GM21529 (cell line): ENCODE data around the gene PNPLA7.

ENCODE experiments used
- ATAC-seq: cut with Tn5 transposase; IDR thresholded peaks from one replicate; pipeline ENCODE4 v1.9.1; 2021; ENCODE audit not compliant: unreplicated experiment

PNPLA7 gene

DNA sequence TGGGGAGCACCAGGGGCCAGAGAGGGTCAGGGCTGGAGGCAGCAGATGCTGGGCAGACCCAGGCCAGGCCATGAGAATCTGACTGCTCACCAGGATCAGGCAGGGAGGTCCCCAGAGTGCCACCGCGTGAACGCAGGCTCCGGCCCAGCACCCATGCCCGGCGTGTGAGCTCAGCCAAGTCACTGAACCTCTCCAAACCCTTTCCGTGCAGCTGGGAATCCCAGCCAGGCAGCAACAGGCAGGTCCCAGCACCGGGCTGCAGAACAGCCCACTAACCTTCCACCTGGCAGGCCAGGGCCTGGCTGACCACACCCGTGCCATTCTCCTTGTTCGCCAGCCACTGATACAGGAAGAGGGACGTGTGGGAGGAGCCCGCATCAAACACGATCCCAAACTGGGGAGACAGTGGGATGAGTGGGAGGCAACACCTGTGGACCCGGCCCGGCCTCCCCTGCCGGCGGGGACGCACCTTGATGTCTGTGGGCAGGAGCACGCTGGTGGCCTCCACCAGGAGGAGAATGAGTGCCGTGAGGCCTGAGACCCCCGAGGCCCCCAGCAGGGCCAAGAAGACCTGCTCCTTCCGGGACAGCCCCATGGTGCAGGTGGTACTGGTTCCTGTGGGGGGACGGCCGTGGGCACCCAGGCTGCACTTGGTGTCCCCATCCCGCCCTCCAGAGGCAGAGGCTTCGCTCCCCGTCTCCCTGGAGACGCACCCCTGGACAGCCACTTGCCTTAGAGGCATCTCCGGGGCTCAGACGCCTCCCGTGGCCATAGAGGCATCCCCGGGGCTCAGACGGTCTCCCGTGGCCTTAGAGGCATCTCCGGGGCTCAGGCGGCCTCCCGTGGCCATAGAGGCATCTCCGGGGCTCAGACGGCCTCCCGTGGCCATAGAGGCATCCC, 112.3 kb downstream of the PNPLA7 start:
- no peak for ATAC-seq

DNA sequence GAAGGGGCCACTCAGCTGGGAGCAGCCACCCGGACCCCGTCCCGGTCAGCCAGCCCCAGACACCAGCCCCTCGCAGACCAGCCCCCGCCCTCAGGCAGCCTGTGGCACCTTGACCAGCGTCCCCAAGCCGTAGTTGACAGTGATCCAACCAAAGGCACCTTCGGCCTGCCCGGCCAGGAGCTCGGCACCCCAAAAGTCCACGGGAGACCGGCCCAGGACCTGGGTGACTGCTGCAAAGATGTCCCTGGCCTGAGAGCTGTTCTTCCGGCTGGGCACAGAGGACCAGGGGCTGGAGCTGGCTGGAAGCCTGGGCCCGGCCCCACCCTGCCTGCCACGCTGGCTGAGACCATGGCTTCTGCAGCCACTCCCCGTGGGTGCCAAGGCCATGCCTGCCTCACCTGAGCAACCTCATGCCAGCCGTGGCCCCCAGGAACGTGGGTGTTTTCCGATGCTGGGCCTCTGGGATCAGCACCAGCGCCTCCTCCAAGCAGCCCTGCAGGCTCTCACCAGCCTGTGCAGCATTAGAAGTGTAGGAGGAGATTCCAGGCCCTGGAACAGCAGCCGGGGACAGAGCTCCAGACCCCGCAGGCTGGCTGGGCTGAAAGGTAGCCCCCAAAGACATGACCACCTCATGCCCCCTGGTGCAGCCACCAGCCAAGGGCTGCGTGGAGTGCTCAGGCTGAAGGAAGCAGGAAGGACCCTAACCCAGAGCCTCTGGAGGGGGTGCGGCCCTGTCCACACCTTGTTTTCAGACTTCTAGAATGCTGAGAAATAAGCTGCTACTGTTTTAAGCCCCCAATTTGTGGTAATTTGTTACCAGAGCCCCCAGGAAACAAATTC, 113.2 kb downstream of the PNPLA7 start:
- no peak for ATAC-seq

GRCh38 chr9:137435980-137436760, 114.0 kb downstream of the PNPLA7 start:
- no peak for ATAC-seq

DNA sequence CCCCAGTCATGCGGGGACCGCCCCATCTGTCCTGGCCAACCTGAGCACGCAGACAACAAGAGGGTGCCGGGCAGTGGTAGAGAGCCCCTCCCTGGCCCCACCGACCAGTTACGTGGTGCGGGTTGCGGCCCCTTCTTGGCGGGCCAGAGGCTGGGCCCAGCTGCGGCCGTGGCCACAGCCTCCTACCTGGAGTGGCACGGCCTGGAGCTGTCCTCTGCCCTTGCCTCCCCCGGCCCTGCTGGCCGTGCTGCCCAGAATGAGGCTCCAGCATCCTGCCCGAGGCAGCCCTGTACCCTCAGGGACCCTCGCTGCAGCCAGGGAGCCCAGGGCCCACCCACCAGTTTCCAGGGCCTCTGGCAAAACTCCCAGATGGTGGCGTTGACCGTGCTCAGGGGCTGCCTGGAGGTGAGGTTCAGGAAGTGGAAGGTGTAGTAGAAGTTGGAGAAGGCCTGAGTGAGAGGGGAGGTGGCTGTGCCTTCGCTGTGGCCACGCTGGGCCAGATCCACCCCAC, 114.8 kb downstream of the PNPLA7 start:
- ATAC-seq: no peak

- ATAC-seq: no peak
Observed at GRCh38 chr9:137434498-137435380, 115.5 kb downstream of the PNPLA7 start.

DNA sequence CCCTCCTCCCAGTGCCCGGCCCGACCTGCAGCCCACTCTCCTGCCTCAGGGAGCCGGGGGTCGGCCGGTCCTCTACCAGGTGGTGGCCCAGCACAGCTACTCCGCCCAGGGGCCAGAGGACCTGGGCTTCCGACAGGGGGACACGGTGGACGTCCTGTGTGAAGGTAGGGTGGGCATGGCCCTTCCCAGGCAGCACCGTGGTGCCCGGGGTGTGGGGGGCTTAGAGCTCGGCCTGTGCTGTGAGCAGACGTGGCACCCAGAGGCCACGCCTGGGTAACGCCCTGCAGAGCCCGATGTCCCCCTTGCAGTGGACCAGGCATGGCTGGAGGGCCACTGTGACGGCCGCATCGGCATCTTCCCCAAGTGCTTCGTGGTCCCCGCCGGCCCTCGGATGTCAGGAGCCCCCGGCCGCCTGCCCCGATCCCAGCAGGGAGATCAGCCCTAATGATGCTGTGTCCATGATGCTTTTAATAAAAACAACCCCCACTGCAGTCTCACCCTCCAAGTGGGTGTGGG, 116.2 kb downstream of the PNPLA7 start:
- no peak for ATAC-seq

DNA sequence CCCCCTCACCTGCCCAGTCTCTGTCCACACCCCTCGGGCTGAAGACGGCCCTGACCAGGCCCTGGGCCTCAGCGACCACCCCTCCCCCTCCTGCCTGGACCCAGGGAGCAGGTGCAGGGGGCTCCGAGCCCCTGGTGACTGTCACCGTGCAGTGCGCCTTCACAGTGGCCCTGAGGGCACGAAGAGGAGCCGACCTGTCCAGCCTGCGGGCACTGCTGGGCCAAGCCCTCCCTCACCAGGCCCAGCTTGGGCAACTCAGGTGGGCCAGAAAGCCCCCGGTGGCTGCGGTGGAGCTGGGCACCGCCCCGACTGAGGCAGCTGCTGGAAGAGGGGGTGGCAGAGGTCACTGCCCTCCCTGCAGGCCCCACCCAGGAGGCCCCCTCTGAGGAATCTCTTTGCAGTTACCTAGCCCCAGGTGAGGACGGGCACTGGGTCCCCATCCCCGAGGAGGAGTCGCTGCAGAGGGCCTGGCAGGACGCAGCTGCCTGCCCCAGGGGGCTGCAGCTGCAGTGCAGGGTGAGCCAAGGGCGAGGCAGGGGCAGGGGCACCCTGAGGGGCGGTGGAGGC, 116.8 kb downstream of the PNPLA7 start:
- no peak for ATAC-seq

DNA sequence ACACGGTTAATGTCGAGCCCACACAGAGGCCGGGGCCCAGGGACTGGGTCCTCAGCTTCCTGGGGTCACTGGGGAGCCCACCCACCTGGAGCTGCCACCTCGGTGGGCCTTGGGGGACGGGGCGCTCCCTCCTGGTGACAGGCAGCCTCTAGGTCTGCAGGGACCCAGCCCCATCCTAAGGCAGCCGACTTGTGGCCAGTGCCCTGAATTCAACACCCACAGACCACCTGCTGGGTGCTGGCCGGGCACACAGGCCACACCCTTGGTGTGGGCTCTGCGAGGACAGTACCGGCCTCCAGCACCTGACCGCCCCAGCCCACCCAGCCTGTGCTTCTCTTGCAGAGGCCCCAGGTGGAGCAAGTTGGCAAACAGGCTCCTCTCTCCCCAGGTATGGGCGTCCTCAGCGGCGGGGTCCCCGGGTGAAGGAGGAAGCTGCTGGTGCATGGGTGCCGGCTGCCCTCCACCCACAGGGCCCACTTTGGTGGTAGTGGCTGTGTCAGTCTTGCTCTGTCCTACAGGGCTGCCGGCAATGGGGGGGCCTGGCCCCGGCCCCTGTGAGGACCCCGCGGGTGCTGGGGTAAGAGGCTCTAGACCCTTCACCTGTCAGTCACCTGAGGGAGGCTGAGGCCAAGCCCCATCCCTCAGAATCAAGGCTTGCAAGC, 117.4 kb downstream of the PNPLA7 start:
- ATAC-seq: no peak

DNA sequence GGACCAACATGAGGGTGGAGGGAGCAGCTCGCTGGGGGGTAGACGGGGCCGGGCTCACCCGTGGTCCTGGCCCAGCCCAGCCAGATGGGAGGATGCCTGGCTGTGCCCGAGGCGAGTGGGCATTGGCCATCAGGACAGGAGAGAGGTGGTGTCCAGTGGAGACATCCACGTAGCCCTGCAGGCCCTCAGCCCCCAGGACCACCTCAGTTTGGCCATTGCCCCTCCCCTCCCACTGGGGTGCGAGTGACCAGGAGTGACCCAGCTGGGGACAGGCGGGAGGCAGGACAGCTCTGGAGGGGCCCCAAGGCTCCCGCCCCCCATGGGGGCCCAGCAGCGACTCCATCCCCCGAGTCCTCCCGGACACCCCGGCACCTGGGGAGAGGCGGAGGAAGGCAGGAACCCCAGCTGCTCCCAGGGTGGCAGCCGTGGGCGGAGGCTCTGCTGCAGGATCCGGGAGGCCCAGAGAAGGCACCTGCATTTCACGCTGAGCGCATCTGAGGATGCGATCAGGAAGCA, 118.7 kb downstream of the PNPLA7 start:
- ATAC-seq: no peak

DNA sequence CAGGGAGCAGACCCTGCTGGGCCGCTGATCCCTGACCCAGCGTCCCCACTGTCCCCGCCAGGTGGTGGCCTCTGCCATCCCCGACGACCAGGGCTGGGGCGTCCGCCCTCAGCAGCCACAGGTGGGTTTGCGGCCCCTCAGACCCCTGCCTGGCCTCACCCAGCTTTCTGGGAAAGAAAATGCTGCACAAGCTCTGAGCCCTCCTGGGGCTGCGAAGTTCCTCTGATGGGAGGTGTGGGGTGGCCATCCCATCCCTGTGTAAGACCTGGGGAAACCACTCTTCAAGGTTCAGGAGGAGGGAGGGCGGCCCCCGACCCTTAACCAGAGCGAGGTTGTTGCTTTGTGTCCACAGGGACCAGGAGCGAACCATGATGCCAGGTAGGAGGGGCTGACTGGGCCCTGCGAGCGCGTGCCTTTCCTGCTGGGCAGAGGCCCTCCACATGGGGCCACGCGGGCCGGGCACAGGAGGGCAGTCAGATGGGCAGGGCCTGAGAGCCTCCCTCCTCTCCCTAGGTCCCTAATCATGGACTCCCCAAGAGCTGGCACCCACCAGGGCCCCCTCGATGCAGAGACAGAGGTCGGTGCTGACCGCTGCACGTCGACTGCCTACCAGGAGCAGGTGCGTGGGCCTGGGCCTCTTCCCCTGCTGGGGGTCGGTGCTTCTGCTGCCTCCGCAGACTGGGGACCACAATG, 119.3 kb downstream of the PNPLA7 start:
- no peak for ATAC-seq

DNA sequence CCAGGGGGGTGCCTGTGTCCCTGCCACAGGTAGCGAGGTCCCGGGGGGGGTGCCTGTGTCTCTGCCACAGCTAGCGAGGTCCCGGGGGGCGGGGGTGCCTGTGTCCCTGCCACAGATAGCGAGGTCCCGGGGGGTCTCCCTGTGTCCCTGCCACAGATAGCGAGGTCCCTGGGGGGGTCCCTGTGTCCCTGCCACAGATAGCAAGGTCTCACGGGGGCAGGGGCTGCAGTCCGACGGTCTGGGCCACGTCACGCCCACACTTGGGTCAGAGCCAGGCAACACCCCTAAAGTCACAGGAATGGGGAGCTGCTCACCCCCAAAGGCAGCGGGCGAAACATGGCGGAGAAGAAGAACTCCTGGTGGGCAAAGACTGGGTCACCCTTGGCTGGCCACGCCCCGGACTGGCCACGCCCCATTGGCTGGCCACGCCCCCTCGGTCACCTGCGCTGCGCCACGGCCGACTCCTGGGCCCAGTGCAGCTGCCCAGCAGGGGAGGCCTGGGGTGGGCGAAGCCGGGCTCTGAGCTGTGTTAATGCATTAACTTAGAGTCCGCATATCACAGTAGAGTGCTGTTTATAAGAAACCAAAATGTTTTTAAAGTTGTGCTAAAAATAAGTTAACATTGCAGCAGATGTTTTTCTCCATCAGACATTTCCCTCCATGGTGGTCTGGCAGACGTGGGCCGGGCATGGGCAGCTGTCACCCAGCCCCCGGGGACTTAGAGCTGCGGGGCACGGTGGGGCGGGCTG, 120.1 kb downstream of the PNPLA7 start:
- ATAC-seq: no peak

- ATAC-seq: no peak
Observed at GRCh38 chr9:137429546-137429890, 120.7 kb downstream of the PNPLA7 start.

DNA sequence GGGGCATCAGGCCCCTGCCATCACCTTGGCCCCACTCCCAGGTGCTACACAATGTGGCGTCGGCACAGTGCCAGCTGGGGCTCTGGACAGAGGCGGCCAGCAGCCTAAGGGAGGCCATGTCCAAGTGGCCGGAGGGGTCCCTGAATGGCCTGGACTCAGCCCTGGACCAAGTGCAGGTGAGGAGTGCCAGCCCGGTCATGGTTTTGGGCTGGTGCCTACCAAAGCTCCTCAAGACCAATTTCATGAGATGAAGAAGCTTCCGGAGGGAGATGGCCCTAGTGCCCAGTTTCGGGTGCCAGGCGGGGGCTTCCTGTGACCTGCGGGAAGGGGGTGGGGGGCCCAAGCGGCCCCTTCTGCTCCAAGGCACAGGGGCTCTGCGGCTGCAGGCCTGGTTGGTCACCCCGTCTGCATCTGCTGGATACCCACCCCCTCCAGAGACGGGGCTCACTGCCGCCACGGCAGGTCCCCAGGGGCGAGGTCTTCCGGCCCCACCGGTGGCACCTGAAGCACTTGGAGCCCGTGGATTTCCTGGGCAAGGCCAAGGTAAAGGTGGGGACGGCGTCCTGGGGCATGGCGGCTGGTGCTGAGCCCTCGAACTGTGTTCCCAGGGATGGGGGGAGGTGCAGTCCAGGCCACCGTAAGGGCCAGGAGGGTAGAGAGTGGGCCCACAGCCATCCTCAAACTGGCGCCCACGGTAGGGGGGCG, 121.2 kb downstream of the PNPLA7 start:
- ATAC-seq: no peak

DNA sequence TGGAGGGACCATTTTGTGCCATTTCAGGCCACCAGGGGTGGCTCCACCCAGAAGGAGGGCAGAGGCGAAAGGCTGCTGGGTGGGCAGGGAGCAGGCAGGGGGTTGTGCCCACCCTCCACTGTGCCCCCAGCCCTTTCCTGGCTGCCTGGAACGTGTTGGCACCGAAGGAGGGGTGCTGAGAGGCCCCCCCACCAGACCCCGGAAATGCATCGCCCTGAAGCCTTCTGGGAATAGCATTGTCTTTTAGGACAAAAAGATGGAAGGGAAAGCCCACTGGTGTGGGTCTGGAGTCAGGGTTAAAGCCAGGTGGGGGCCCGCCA, 121.9 kb downstream of the PNPLA7 start:
- ATAC-seq: no peak

- no peak for ATAC-seq
Observed at GRCh38 chr9:137427454-137428310, 122.5 kb downstream of the PNPLA7 start.

- ATAC-seq: no peak
Observed at GRCh38 chr9:137426018-137426681, 124.1 kb downstream of the PNPLA7 start.
